Measurements from ENCODE around the gene IRF7. TPM values are rescaled to one million over a fixed set of nuclear protein-coding genes. Genes with fewer than 3 reads are reported as not detected.

The IRF7 gene
- total and polyA plus RNA-seq, 9 of the 15 experiments (the other 6 are each of a cell fraction or from before 2014, with no cell fraction given), result 0.27 to 7.6 (median 1.8) TPM

- Histone ChIP-seq H3K9me1 (ENCODE audit: control insufficient read depth, insufficient read depth, low read length) (no peaks in the 10 kb centered on the region), H3K9me3 (replicated peaks; ENCODE audit: control insufficient read depth, insufficient read depth, low read depth, low read length) (no peaks in the 10 kb centered on the region), H3K4me3 (no peak overlapping the region), H3K4me2 (ENCODE audit: insufficient read depth, low read length) (no peak overlapping the region), H2AFZ (ENCODE audit: low read depth, low read length) (no peak overlapping the region), H3K27ac (ENCODE audit: extremely low read depth, low read depth, low read length) (no peak overlapping the region), H3K9ac (ENCODE audit: insufficient read depth in 1 of 2, low read depth in 2 of 2, low read length in 2 of 2) (no peak overlapping the region; a peak in 1 of 4 replicates), H3K4me1 (replicated peaks in 1 of 2; ENCODE audit: control insufficient read depth in 2 of 2, insufficient read depth in 2 of 2, low read length in 2 of 2) (peaks cover 0 to 22% of the 10 kb centered on the region in 2 experiments; a peak in 1 of 5 replicates), H3K36me3 (ENCODE audit: control insufficient read depth, insufficient read depth, low read length) (peaks cover 83% of the 10 kb centered on the region; the same call in 2 of the 3 replicates), H4K20me1 (replicated peaks; ENCODE audit: control insufficient read depth, insufficient read depth, low read length) (no peaks in the 10 kb centered on the region), H3K27me3 (ENCODE audit: control insufficient read depth in 2 of 2, insufficient read depth in 2 of 2, low read length in 2 of 2) (no peaks in the 10 kb centered on the region), H3K79me2 (ENCODE audit: control insufficient read depth, insufficient read depth, low read length) (peaks cover 3% of the 10 kb centered on the region; the same call in 1 of the 3 replicates)
- in situ Hi-C loops (cut with MboI) (no loop called here), intact Hi-C loops (cut with micrococcal nuclease) (no loop called here)
- no TSS peak for BruUV-seq (replicated peaks)
- WGBS (ENCODE audit: insufficient coverage, low coverage, missing lambda C conversion rate), result 94% methylated on average over 12 of the region's 14 CpGs
- FAIRE-seq (no peak), DNase-seq (ENCODE audit: extremely low read depth in 1 of 4, low spot score in 3 of 4) (peak in 1 of 4 experiments; percentile 7), ATAC-seq (no peak)
- ChIA-PET CTCF (ENCODE audit: low intra/inter-chr PET ratio) (no interaction called here), POLR2A (interaction anchor here (0.6 to 1.4 kb wide), 7 partner anchors 11 to 100 kb away, joined by 3 to 5 read pairs (median 3); partner anchors contain the start of gene TALDO1)
- no peak for TF ChIP-seq MITF (IDR thresholded peaks at IDR 0.05)
- no peak for TF ChIP-seq NFRKB (IDR thresholded peaks at IDR 0.05; ENCODE audit: low read depth)
- no peak for TF ChIP-seq EWSR1 (IDR thresholded peaks at IDR 0.05; ENCODE audit: borderline replicate concordance, low read depth, partially characterized antibody)
- TF ChIP-seq CEBPG (CRISPR knock-in tag; IDR thresholded peaks at IDR 0.05), result no peak
- TF ChIP-seq CEBPG (tag; conservative IDR thresholded peaks at IDR 0.05 in 1 of 2, IDR thresholded peaks at IDR 0.05 in 1 of 2), result no peak
- TF ChIP-seq HCFC1 (IDR thresholded peaks at IDR 0.05; ENCODE audit: low read depth, low read length), result no peak
Observed at GRCh38 chr11:656426-656825, 40.7 kb upstream of the IRF7 start.
